HAP-1 (cell line): Measurements from ENCODE around the gene FHOD3.
"Not testable (repeated sequence)": the region's sequence is repeated elsewhere in the genome, so short reads cannot be mapped to it uniquely, and the experiment has no call there.

Experiments
- DNase-seq, 2 experiments: peaks; one replicate each; pipeline ENCODE4 v3.0.0-alpha.2; 2016 to 2020; ENCODE audit warnings: low spot score in 2 of 2
- H3K27me3 ChIP-seq: fragments of 250-450 bp; sonication (Bioruptor Pico); 2 replicates; pipeline ENCODE4 v1.5.1; 2020; ENCODE audit warnings: low read depth, mild to moderate bottlenecking, moderate library complexity
- H3K36me3 ChIP-seq: fragments of 250-450 bp; sonication (Bioruptor Pico); replicated peaks from 2 replicates; pipeline ENCODE4 v1.5.1; 2020; ENCODE audit warnings: mild to moderate bottlenecking
- H3K4me1 ChIP-seq: fragments of 250-450 bp; sonication (Bioruptor Pico); 2 replicates; pipeline ENCODE4 v1.5.1; 2020; ENCODE audit warnings: mild to moderate bottlenecking
- H3K4me3 ChIP-seq: fragments of 250-450 bp; sonication (Bioruptor Pico); 2 replicates; pipeline ENCODE4 v1.5.1; 2020; ENCODE audit warnings: mild to moderate bottlenecking, moderate library complexity
- H3K9me3 ChIP-seq: fragments of 250-450 bp; sonication (Bioruptor Pico); 2 replicates; pipeline ENCODE4 v1.5.1; 2020; ENCODE audit warnings: mild to moderate bottlenecking, moderate library complexity
- in situ Hi-C: fragments of 300-500 bp; cut with MboI; formaldehyde crosslinking; loops from 3 replicates; pipeline ENCODE4 v1.14.3; 2020; ENCODE audit warnings: low sequenced_read_pairs, inconsistent platforms, mixed read lengths

FHOD3 gene

DNA sequence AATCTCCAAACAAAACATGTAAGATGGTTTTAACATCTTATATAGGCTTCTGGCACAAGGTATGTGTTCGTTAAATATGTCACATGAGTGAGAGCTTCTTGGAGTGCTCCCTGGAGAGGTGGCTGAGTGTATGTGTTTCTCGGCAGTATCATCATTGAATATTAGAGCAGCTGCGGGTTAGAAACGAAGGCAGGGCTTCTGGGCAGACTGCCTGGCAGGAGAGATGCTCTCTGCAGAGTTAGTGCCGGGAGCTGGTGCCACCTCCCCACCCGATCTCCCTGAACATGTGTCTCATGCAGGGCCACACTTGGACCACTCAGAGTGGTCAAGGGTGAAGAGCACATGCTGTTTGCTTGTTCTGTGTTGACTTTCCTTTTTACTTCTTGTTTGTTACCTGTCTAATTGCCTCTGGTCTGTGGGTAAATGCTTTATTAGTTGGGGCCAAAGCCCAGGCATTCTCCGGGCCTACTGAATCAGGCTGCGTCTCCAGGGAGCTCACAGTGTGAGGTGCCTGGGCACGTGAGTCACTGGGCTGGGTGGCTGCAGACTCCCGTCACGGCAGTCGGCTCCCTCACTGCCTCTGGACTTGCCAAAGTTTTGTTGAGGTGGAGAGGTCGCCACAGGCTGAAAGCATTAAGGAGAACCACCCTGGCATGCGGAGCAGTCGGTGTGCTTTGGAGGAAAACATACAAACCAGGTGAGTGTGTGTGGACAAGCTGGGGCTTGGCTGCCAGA lies 246.6 kb downstream of the FHOD3 start:
- no peaks in the 10 kb centered on the region for H3K36me3 ChIP-seq
- no peaks in the 10 kb centered on the region for H3K9me3 ChIP-seq
- DNase-seq: no peak
- in situ Hi-C loops: no loop called here
- peaks cover 3% of the 10 kb centered on the region; the same call in 1 of the 2 replicates for H3K4me1 ChIP-seq
- no peak overlapping the region for H3K4me3 ChIP-seq
- H3K27me3 ChIP-seq: no peaks in the 10 kb centered on the region

DNA sequence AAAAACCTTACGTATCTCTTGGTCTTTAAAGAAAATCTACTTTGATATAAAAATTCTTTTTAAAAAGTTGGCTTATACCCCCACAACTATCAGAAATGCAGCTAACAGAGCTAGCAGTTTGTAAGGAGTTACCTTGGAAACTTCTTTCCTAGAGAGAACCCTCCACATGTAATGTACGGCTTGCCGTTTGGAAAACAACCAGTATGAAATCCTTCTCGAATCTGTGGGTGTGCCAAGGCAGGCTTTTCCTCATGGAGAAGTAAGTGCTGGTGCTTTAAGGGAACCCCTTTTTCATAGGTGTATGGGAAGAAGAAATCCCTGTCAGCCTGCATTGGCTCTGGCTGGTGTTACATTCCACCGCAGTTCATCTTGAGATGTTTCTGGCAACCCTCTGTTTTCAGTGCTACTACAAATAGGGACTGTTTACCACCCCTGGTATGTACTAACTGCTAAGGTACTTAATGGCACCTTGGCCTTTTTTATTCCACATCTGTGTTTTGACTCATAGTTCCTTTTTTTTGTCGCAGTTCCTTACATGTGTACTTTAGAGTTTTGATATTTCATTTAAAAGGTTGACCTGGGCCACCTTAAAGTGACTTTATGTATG lies 248.4 kb downstream of the FHOD3 start:
- Histone ChIP-seq H3K9me3 (no peaks in the 10 kb centered on the region), H3K36me3 (no peaks in the 10 kb centered on the region), H3K4me1 (no peaks in the 10 kb centered on the region; the same call in 1 of the 2 replicates), H3K4me3 (no peak overlapping the region), H3K27me3 (no peaks in the 10 kb centered on the region)
- in situ Hi-C loops: no loop called here
- no peak for DNase-seq

DNA sequence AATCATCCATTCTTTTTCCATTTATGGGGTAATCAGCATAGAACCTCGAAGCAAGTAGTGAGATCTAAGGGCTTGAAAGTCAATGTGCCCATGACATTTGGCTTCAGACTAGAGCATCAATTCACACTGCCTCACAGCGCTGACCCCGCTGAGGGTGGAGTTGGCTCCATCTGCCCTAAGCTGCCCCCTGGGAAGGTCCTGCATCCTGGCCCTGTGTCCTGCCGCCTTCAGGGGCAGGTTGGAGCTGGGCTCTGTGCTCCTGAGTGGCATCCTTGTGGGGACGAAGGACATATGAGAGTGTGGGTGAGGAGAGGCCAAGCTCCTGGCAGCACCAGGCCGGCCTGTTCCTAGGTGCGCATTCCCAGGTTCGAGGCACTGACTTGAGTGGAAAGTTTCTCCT lies 249.4 kb downstream of the FHOD3 start:
- in situ Hi-C loops: no loop called here
- no peak overlapping the region for H3K4me3 ChIP-seq
- DNase-seq: no peak

DNA sequence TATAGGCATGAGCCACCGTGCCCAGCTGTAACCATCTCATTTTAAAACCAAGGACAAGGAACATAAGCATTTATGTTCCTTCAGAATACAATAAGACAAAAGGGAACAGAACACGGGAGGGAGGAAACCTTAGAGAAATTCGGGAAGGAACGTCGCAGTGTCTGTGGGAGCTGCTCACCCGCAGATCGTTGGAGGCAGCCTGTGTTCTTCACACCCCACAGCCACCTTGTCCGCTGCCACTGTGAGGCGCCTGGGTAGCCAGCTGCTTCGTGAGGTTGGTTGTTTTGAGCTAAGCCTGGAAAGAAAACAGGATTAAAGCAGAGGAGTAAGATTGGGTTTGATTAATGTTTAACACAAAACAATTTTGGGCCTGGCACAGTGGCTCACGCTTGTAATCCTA lies 250.0 kb downstream of the FHOD3 start:
- no peaks in the 10 kb centered on the region for H3K36me3 ChIP-seq
- in situ Hi-C loops: no loop called here

More for the DNA sequence above, 249.4 kb downstream of the FHOD3 start:
- Histone ChIP-seq H3K27me3 (no peaks in the 10 kb centered on the region), H3K36me3 (no peaks in the 10 kb centered on the region), H3K9me3 (no peaks in the 10 kb centered on the region), H3K4me1 (no peaks in the 10 kb centered on the region; the same call in 1 of the 2 replicates)

DNA sequence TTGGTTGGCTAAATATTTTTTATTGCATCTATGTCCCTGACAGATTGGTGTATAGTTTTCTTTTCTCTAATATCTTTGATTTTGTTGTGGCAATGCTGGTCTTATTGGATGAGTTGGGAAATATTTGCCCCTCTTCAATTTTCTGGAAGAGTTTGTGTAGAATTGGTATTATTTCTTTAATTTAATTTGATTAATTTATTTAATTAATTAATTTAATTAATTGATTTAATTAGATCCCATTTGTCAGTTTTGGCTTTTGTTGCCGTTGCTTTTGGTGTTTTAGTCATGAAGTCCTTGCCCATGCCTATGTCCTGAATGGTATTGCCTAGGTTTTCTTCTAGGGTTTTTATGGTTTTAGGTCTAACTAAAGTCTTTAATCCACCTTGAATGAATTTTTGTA lies 253.8 kb downstream of the FHOD3 start:
- DNase-seq, H3K4me1 ChIP-seq, in situ Hi-C loops, H3K36me3 ChIP-seq, H3K27me3 ChIP-seq, H3K9me3 ChIP-seq, H3K4me3 ChIP-seq: not testable (repeated sequence)

More for the DNA sequence above, 250.0 kb downstream of the FHOD3 start:
- no peaks in the 10 kb centered on the region for H3K27me3 ChIP-seq
- no peak for DNase-seq
- H3K9me3 ChIP-seq: no peaks in the 10 kb centered on the region
- no peak overlapping the region for H3K4me3 ChIP-seq
- H3K4me1 ChIP-seq: no peaks in the 10 kb centered on the region

DNA sequence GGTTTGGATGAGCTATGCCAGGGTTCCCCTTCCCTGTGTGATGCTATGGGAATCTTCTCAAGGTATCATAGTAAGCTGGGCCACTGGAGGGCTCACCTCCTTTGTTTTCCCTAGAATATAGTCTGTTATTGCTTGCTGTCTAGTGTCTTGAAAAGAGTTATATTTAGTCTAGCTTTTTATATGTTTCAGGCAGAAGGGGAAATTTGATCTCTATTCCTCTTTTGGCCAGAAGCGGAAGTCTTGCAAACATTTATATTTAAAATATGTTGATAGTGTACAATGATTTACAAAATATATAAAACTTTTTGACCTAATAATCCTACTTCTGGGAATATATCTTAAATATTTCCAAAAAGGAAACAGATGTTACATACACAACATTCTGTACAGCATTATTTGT lies 260.7 kb downstream of the FHOD3 start:
- Histone ChIP-seq H3K36me3 (no peaks in the 10 kb centered on the region), H3K9me3 (0 out of 2 replicates have a peak, but pooled peaks cover 2% of the 10 kb centered on the region), H3K4me3 (no peak overlapping the region), H3K27me3 (no peaks in the 10 kb centered on the region), H3K4me1 (no peaks in the 10 kb centered on the region)
- no peak for DNase-seq
- in situ Hi-C loops: no loop called here

DNA sequence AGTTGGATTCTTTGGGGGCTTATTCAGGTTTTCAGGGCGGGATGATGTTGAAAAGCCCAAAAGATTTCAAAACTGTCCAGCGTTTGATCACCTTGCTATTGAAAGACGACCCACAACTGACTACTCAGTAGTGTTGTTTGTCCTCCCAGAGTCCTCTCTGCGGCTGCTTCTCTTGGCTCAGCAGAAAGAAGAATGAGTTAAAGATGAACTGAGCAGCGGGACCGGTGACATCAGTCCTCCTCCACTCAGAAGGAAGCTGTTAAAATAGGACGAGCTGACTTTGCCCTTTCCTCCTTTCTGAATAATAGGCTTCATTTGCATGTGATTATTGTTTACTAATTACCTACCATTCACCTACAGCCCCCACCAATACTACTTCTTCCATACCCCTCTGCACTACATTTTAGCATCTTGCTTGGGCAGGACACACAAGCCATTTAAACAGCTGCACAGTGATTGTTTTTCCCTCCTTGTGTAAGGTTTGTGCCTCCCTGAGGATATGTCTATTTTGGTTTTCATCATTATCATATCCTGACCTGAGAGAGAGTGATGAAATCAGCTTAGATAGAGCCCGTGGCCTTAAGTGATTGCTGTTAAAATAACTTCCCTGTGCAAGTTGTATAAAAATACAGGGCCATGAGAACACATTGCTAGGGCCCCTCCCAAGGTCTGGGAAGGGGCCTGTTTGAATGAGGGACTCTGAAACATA lies 261.8 kb downstream of the FHOD3 start:
- no peak for DNase-seq
- in situ Hi-C loops: no loop called here
- Histone ChIP-seq H3K4me3 (no peak overlapping the region), H3K27me3 (no peaks in the 10 kb centered on the region), H3K9me3 (0 out of 2 replicates have a peak, but pooled peaks cover 2% of the 10 kb centered on the region), H3K4me1 (peaks cover 5% of the 10 kb centered on the region), H3K36me3 (no peaks in the 10 kb centered on the region)

DNA sequence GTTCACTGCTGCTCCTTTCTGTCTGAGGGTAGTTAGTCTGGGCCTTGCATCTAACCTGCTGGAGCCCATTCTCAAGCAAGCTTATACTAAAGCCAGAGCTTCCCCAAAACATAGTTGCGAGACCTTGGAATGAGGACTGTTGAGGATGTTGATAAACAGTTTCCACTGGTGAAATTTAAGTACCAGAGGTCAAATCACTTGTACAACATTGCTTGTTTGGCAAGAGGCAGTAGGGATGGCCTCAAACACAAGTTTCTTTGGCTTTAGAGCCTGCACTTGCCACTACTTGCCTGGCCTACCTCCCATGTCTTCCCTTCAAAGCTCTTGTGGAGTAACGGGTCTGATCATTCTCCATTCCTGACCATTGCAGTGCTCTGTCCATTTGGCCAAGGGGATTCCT lies 262.7 kb downstream of the FHOD3 start:
- H3K4me1 ChIP-seq: peaks cover 12% of the 10 kb centered on the region
- no peaks in the 10 kb centered on the region for H3K27me3 ChIP-seq
- in situ Hi-C loops: no loop called here
- no peak overlapping the region for H3K4me3 ChIP-seq
- H3K9me3 ChIP-seq: 0 out of 2 replicates have a peak, but pooled peaks cover 2% of the 10 kb centered on the region
- H3K36me3 ChIP-seq: no peaks in the 10 kb centered on the region
- DNase-seq: no peak

DNA sequence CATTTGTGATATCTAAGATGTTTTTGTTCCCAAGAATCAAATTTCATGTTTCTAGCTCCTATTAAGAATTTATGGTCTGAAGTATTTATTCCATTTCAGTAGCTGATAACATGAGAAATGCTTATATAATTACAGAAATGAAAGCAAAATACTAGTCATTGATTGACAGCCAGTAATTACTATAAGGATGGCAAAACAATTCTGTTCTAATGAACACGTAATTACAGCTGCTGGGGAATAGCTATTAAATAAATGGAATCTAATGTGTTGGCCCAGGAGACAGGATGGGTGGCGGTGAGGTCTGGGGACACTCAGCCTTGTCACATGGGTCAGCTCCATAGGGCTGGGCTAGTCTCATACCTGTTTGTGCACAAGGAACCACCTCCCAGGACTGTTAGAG lies 263.5 kb downstream of the FHOD3 start:
- H3K27me3 ChIP-seq: no peaks in the 10 kb centered on the region
- no peak overlapping the region for H3K4me3 ChIP-seq
- H3K9me3 ChIP-seq: 0 out of 2 replicates have a peak, but pooled peaks cover 2% of the 10 kb centered on the region
- no peak for DNase-seq
- H3K4me1 ChIP-seq: peaks cover 19% of the 10 kb centered on the region
- no peaks in the 10 kb centered on the region for H3K36me3 ChIP-seq
- in situ Hi-C loops: no loop called here

DNA sequence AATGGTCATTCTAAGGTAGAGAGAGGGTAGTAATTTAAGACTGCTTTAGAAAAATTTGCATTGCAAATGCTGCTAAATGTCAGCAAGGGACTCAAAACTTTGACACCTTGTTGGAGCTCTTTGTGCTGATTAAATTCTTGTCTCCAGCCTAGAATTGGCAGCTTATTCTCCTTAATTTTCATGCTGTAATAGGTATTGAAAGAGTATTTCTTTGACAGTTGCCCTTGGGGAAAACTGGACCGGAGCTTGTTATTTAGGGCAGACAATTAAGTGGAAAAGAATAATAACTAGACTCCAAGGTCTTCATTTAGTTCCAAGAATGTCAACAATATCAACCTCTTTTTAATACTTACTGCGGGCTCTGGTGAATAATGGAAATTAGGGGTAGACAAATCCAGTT lies 267.3 kb downstream of the FHOD3 start:
- H3K27me3 ChIP-seq: no peaks in the 10 kb centered on the region
- peak; percentile 45 to 86 for DNase-seq
- H3K4me3 ChIP-seq: no peak overlapping the region
- in situ Hi-C loops: no loop called here
- H3K36me3 ChIP-seq: no peaks in the 10 kb centered on the region
- peaks cover 26% of the 10 kb centered on the region for H3K4me1 ChIP-seq
- no peaks in the 10 kb centered on the region for H3K9me3 ChIP-seq

DNA sequence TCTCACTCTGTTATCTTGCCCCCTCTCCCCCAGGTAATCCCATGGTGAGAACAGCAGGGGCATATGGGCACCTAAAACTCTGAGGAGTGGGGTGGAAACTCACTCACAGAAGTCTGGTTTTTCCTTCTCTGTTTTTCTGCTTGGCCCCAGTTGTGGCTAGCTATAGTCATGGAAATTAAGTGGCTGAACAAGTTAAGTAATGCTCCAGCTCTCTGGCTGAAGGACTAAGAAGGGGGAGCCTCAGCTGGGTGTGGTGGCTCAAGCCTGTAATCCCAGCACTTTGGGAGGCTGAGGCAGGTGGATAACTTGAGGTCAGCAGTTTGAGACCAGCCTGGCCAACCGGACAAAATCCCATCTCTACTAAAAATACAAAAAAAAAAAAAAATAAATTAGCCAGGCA lies 270.3 kb downstream of the FHOD3 start:
- Histone ChIP-seq H3K27me3 (no peaks in the 10 kb centered on the region), H3K36me3 (no peaks in the 10 kb centered on the region), H3K4me3 (no peak overlapping the region), H3K9me3 (no peaks in the 10 kb centered on the region), H3K4me1 (peaks cover 26% of the 10 kb centered on the region)
- in situ Hi-C loops: no loop called here
- peak; percentile 16 to 23 for DNase-seq

DNA sequence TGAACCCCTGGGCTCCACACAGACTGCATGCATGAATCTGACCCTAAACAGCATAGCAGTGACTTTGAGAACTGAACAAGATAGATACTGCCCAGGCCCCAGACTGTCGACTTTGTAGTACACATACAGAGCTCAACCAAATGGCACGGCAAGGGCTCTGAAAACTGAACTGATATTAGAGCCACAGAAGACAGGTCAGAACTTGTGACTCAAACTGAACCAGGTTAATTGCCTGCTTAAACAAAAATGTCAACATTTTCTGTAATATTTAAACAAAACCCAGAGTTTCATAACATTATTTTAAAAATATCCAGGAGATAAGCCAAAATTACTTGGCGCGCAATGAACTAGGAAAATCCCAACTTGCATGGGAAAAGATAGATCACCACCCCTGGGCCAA lies 271.0 kb downstream of the FHOD3 start:
- Histone ChIP-seq H3K4me1 (peaks cover 26% of the 10 kb centered on the region), H3K27me3 (no peaks in the 10 kb centered on the region), H3K4me3 (no peak overlapping the region), H3K36me3 (no peaks in the 10 kb centered on the region), H3K9me3 (no peaks in the 10 kb centered on the region)
- no peak for DNase-seq
- in situ Hi-C loops: no loop called here

DNA sequence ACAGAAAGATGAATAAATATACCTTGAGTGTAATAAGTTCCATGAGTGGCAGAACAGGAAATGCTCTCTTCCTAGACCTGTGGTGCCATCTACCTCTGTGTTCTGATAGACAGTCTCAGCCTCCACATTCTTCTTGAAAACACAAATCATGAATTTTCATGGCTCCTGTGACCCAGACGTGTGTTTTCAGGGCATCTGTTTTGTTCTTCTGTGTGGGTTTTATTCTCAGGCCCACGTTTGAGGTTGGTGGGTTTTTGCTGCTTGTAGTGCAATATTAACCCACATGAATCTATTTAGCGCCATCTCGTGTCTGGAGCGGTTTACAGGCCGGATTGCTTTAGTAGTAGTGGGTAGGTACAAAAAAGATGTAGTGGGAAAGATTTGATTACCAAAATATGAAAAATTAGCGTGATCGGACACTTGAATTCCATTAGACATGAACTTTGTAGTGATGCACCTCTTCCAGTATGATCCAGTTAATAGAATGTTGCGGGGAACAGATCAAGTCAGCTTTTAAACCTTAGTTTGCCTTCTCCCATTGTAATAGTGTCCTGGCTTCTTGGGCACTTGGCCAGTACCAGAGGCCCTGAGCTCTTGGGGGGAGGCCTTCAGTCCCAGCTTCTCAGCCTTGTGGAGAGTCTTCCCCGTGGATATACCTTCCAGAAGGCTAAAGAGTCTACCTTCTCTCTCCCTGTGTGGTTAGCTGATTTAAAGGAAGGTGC lies 274.8 kb downstream of the FHOD3 start:
- H3K27me3 ChIP-seq: no peaks in the 10 kb centered on the region
- H3K9me3 ChIP-seq: no peaks in the 10 kb centered on the region
- peaks cover 5% of the 10 kb centered on the region for H3K4me1 ChIP-seq
- DNase-seq: peak; percentile 54 to 69
- no peaks in the 10 kb centered on the region for H3K36me3 ChIP-seq
- in situ Hi-C loops: no loop called here
- H3K4me3 ChIP-seq: no peak overlapping the region
